ENCODE results near the gene SETX. TPM values are rescaled to one million over a fixed set of nuclear protein-coding genes. Genes with fewer than 3 reads are reported as not detected.

The SETX gene
- total RNA-seq, 1 experiment from 2014 or later, result 44.3 TPM

GRCh38 chr9:132370592-132370991, 15.8 kb upstream of the SETX start:
- H3K27ac ChIP-seq (ENCODE audit: insufficient read length, low read depth, low read length), result no peak overlapping the region
- no peak overlapping the region for H2BK12ac ChIP-seq (ENCODE audit: insufficient read length, low read depth, low read length)
- H2BK15ac ChIP-seq (ENCODE audit: low read depth, low read length), result no peak overlapping the region
- H3K14ac ChIP-seq (ENCODE audit: insufficient read depth, low read length), result no peak overlapping the region
- H3K23ac ChIP-seq (ENCODE audit: insufficient read length, low read depth, low read length), result no peak overlapping the region
- H3K79me1 ChIP-seq (ENCODE audit: insufficient read depth, low read depth, low read length, poor library complexity, severe bottlenecking), result no peaks in the 10 kb centered on the region
- H4K91ac ChIP-seq (ENCODE audit: insufficient read length, low read depth, low read length), result no peak overlapping the region
- H3K36me3 Mint-ChIP-seq (ENCODE audit: insufficient read depth in 1 of 3, low read depth in 3 of 3), result no peaks in the 10 kb centered on the region
- no peak for TF ChIP-seq CTCF (conservative IDR thresholded peaks at IDR 0.05)
- H3T11ph ChIP-seq (ENCODE audit: low read length), result no peak overlapping the region
- no peak overlapping the region for H2BK120ac ChIP-seq (ENCODE audit: low read depth, low read length, poor library complexity, severe bottlenecking)
- no peak overlapping the region for H3K9ac ChIP-seq (ENCODE audit: extremely low read depth, insufficient read length, low read length)
- no peaks in the 10 kb centered on the region for H3K9me3 Mint-ChIP-seq
- no peaks in the 10 kb centered on the region for H3K4me1 ChIP-seq (ENCODE audit: insufficient read depth, low read length)
- H3K27me3 Mint-ChIP-seq (ENCODE audit: low read depth), result no peaks in the 10 kb centered on the region; the same call in 1 of the 2 replicates
- no peak overlapping the region for H2BK5ac ChIP-seq (ENCODE audit: insufficient read length, low read length)
- H4K8ac ChIP-seq (replicated peaks; ENCODE audit: insufficient read length, low read depth, low read length), result no peak overlapping the region
- H2AFZ ChIP-seq (ENCODE audit: low read length), result no peak overlapping the region
- H4K5ac ChIP-seq (ENCODE audit: insufficient read length, low read depth, low read length), result no peak overlapping the region
- no peaks in the 10 kb centered on the region for H3K27me3 ChIP-seq (ENCODE audit: insufficient read depth, low read length)
- H2AK5ac ChIP-seq (ENCODE audit: insufficient read length, low read length), result no peak overlapping the region
- H3K18ac ChIP-seq (ENCODE audit: insufficient read length, low read depth, low read length), result no peak overlapping the region
- H3K4me1 Mint-ChIP-seq, result peaks cover 2 to 3% of the 10 kb centered on the region in 2 experiments; a peak in 2 of 4 replicates
- H3K4ac ChIP-seq (ENCODE audit: low read depth, low read length), result no peak overlapping the region
- WGBS (ENCODE audit: extremely low coverage, insufficient read length, low lambda C conversion rate), result no CpG with 5 or more reads among the region's 4 CpGs
- H3K4me3 Mint-ChIP-seq, result no peak overlapping the region
- no peaks in the 10 kb centered on the region for H3K9me3 ChIP-seq (ENCODE audit: control insufficient read depth, low read depth, low read length)
- H3K4me2 ChIP-seq (ENCODE audit: insufficient read depth, insufficient read length, low read length), result no peak overlapping the region
- no peaks in the 10 kb centered on the region for H4K20me1 ChIP-seq (ENCODE audit: control insufficient read depth, insufficient read depth, insufficient read length)
- no peak overlapping the region for H3K27ac Mint-ChIP-seq
- no peak for DNase-seq
- no peaks in the 10 kb centered on the region for H3K79me2 ChIP-seq (ENCODE audit: insufficient read depth, low read length)
- no peaks in the 10 kb centered on the region for H3K23me2 ChIP-seq (ENCODE audit: insufficient read length, low read depth, low read length, poor library complexity, severe bottlenecking)
- H2BK20ac ChIP-seq (ENCODE audit: low read depth, low read length, poor library complexity, severe bottlenecking), result no peak overlapping the region
- no peak overlapping the region for H3K56ac ChIP-seq (ENCODE audit: insufficient read length, low read depth, low read length)
